D721Med (cell line): ENCODE measurements around the gene NLRC5.

Source experiments
- DNase-seq: peaks from one replicate; pipeline ENCODE4 v3.0.0; 2011; ENCODE audit warnings: low spot score; ENCODE audit not compliant: insufficient read length
- FAIRE-seq: peaks from 2 replicates; lab custom pipeline; 2011; peaks lifted over from hg19 to GRCh38; lab: Jason Lieb, UNC
- TF ChIP-seq, protein P1 (sequence below): IDR thresholded peaks from 2 replicates; pipeline ENCODE4 v1.5.1; 2012; ENCODE audit warnings: mild to moderate bottlenecking, control low read depth; ENCODE audit not compliant: insufficient read depth; ENCODE audit errors: missing control alignments

Gene NLRC5

DNA sequence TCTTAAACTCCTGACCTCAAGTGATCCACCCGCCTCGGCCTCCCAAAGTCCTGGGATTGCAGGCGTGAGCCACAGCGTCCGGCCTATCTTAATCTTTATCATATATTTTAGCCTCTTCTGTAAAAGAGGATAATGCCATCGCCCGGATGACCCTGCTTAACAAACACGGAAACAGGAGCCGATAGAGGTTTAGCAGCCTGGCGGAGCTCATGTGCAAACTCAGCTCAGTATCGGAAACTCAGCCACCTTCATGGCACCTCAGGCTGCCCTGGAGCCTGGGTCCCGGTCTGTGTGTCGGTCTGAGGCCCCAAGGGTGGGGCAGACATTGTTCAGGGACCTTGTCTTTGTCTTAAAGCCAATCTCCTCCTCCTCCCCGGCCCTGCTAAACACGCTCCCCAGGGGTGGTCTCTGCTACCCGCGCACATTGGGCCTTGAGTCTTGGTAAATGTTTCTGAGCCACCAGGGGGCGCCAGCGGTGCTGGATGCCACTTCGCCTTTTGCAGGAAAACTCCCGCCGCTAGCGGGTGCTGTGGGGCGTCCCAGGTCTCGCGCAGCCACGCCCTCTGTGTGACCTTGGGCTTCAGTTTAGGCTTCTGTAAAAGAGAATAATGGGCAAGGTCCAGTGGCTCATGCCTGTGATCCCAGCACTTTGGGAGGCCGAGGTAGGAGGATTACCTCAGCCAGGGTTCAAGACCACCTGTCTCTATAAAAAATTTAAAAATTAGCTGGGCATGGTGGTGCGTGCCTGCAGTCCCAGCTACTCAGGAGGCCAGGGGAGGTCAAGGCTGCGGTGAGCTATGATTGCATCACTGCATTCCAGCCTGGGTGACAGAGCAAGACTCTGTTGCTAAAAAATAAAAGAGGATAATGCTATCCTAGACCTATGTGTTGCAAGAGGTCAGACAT is 24.9 kb upstream of the NLRC5 start:
- no peak for FAIRE-seq
- no peak for DNase-seq
- TF ChIP-seq, protein P1, sequence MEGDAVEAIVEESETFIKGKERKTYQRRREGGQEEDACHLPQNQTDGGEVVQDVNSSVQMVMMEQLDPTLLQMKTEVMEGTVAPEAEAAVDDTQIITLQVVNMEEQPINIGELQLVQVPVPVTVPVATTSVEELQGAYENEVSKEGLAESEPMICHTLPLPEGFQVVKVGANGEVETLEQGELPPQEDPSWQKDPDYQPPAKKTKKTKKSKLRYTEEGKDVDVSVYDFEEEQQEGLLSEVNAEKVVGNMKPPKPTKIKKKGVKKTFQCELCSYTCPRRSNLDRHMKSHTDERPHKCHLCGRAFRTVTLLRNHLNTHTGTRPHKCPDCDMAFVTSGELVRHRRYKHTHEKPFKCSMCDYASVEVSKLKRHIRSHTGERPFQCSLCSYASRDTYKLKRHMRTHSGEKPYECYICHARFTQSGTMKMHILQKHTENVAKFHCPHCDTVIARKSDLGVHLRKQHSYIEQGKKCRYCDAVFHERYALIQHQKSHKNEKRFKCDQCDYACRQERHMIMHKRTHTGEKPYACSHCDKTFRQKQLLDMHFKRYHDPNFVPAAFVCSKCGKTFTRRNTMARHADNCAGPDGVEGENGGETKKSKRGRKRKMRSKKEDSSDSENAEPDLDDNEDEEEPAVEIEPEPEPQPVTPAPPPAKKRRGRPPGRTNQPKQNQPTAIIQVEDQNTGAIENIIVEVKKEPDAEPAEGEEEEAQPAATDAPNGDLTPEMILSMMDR = peak; percentile 87

DNA sequence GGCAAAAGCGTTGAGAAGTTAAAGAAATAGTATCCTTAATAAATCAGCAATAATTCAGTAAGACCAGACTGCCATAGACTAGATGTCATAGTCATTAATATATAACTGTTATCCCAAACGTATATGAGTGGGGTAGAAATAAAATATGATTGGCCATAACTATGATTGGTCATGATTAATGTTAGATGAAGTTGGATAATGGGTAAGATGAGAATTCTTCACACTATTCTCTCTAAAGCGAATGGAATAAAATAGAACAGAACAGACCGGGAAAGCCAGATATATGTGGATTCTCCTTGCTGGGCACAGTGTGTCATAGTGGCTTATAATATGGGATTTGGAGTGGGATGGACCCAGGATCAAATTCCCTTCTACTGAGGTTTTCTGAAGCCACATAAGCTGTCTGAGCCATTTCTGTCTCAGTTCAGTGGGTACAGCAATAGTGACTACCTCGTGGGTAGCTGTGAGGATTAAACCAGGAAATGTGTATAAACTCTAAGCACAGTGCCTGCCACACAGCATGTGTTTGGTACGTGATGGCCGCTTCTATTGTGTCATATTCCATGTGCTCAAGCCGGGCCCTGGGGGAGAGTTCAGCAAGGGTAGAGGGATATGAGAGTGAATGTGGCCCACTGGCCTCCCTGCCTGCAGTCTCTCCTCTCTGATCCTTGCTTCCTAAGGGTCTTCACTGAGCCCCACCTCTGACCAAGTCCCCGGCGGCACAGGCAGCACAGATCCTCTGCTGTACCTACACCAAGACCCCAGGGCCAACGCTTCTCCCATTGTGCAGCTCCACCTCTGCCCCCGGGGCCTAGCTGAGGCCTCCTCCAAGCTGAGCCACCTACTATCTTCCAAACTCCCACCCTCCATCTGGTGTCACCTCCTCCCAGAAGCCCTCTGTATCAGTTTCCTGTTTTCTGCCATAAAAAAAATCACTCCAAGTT is 23.9 kb upstream of the NLRC5 start:
- DNase-seq (no peak), FAIRE-seq (no peak)
- TF ChIP-seq, protein P1 = no peak

DNA sequence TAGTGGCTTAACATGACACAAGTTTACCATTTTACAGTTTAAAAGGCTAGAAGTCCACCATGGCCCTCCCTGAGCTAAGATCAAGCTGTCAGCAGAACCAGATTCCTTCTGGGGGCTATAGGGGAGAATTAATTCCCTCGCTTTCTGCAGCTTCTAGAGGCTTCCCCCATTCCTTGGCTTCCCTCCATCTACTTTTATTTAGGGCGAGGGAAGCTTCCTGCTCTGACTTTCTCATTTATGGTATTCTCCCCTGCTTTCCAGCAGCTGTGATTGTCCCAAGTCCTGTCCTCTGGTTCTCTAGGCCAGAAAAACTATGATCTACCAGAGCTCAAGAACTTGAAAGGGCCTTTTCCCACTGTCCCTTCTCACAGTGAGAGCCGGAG is 23.3 kb upstream of the NLRC5 start:
- FAIRE-seq (no peak), DNase-seq (no peak)
- TF ChIP-seq, protein P1 = no peak

DNA sequence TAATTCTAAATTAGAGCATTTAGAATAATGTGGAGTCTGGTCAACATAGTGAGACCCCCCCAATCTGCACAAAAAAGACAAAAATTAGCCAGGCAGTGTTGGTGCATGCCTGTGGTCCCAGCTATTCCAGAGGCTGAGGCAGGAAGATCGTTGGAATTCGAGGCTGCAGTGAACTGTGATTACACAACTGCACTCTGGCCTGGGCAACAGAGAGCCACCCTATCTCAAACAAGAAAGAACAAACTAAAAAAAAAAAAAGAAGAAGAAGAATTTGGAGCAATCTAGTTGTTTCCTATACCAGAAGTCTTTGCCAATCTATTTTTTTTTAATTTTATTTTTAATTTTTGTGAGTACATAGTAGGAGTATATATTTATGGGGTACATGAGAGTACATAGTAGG is 21.6 kb upstream of the NLRC5 start:
- TF ChIP-seq, protein P1 = no peak
- FAIRE-seq (no peak), DNase-seq (no peak)

DNA sequence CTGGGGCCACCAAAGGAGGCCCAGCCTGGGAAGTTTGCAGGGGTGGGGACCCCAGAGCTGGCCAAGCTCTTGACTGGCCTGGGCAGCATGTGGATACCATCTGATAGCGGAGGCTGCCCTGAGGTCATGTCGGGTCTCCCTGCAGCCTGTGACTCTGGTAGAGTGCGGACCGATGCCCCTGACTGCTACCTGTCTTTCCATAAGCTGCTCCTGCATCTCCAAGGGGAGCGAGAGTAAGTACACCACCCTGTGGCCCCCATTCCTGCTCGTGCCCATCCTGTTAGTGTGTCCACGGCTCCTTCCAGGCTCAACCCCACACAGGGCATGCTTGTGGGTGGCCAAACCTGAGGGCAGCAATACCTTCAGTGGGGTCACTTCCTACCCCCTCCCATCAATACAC is 19.6 kb upstream of the NLRC5 start:
- TF ChIP-seq, protein P1 = no peak
- FAIRE-seq (no peak), DNase-seq (no peak)

DNA sequence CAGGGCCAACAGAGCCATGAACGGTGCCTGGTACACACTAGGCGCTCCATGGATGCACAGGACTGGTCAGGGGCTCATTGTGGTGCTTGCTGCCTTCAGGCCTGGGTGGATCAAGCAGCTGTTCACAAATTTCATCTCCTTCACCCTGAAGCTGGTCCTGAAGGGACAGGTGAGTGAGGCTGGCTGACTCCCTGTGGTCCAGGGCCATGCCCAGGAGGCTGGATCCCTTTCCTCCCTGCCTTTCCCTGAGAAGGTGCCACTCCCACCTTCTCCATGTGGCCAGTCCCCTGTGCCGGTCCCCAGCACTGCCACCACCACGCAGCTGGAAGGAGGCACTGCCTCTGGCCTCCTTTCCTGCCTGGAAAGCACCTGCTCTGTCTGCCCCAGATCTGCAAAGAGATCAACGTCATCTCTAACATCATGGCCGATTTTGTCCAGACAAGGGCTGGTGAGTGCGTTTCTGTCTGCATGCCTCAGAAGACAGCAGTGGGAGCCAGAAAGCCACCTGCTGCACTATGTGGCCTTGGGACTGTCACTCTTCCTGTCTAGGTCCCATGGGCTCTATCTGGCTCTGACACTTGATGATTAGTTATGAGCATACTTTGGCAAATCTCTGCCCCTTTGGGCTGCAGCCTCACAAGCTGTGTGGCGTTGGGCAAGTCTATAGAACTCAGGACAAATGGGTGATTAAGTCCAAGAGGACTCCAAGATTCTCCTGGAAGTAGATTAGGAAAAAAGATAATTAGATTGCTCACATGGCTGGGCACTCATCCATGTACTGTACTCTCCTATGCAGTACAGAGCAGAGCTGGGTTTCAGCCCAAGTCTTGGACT is 18.2 kb upstream of the NLRC5 start:
- DNase-seq = no peak
- no peak for FAIRE-seq
- TF ChIP-seq, protein P1 = no peak
